ENCODE data around the gene UBE2H.

GRCh38 chr7:129882531-129882930, 70.2 kb downstream of the UBE2H start:
- TF ChIP-seq CTCF (IDR thresholded peaks at IDR 0.05), result no peak
- TF ChIP-seq EP300 (IDR thresholded peaks at IDR 0.05), result no peak
- no peak for TF ChIP-seq POLR2AphosphoS5 (IDR thresholded peaks at IDR 0.05)

All from stomach (tissue), 4 donors.